GM08714 (cell line): ENCODE data around the gene FCGR1A.
A peak's percentile ranks its signal among the peaks of the same experiment; 100 is the strongest.
"Not testable (repeated sequence)": the region's sequence is repeated elsewhere in the genome, so short reads cannot be mapped to it uniquely, and the experiment has no call there.

Experiments used
- H3K4me3 ChIP-seq: fragments of 200-500 bp; sonication (Bioruptor generic); 2 replicates; pipeline ENCODE4 v1.5.1; 2014; ENCODE audit warnings: mild to moderate bottlenecking, low read length, inconsistent platforms

FCGR1A gene

GRCh38 chr1:149777084-149777483 is 5.4 kb upstream of the FCGR1A start:
- H3K4me3 ChIP-seq = not testable (repeated sequence)

GRCh38 chr1:149778313-149778712 is 4.2 kb upstream of the FCGR1A start:
- not testable (repeated sequence) for H3K4me3 ChIP-seq

GRCh38 chr1:149781413-149781984 is 995 bp upstream of the FCGR1A start:
- H3K4me3 ChIP-seq = not testable (repeated sequence)

- H3K4me3 ChIP-seq = not testable (repeated sequence)
Observed at GRCh38 chr1:149783289-149783688, 795 bp downstream of the FCGR1A start.

- H3K4me3 ChIP-seq = not testable (repeated sequence)
Observed at GRCh38 chr1:149783868-149784267, 1.4 kb downstream of the FCGR1A start.

GRCh38 chr1:149787688-149788451 is 5.4 kb downstream of the FCGR1A start:
- not testable (repeated sequence) for H3K4me3 ChIP-seq

- H3K4me3 ChIP-seq = peak overlapping the region; percentile 39; the same call in 1 of the 2 replicates
Observed at GRCh38 chr1:149792502-149792901, 10.0 kb downstream of the FCGR1A start.

- peak overlapping the region; percentile 39; the same call in 1 of the 2 replicates for H3K4me3 ChIP-seq
Observed at GRCh38 chr1:149792912-149793515, 10.5 kb downstream of the FCGR1A start.

- not testable (repeated sequence) for H3K4me3 ChIP-seq
Observed at GRCh38 chr1:149793885-149794284, 11.4 kb downstream of the FCGR1A start.

- H3K4me3 ChIP-seq = not testable (repeated sequence)
Observed at GRCh38 chr1:149801628-149802027, 19.1 kb downstream of the FCGR1A start.

- H3K4me3 ChIP-seq = not testable (repeated sequence)
Observed at GRCh38 chr1:149804417-149805080, 22.1 kb downstream of the FCGR1A start.

- peak overlapping the region; percentile 65; the same call in 1 of the 2 replicates for H3K4me3 ChIP-seq
Observed at GRCh38 chr1:149810697-149811405, 28.4 kb downstream of the FCGR1A start.

- H3K4me3 ChIP-seq = peak overlapping the region; percentile 57; the same call in 1 of the 2 replicates
Observed at GRCh38 chr1:149811514-149811889, 29.0 kb downstream of the FCGR1A start.

- H3K4me3 ChIP-seq = peak overlapping the region; percentile 62; the same call in 1 of the 2 replicates
Observed at GRCh38 chr1:149811890-149812829, 29.7 kb downstream of the FCGR1A start.

GRCh38 chr1:149812893-149813801 is 30.7 kb downstream of the FCGR1A start:
- H3K4me3 ChIP-seq = peak overlapping the region; percentile 68; the same call in 1 of the 2 replicates

- H3K4me3 ChIP-seq = not testable (repeated sequence)
Observed at GRCh38 chr1:149820387-149820786, 37.9 kb downstream of the FCGR1A start.

GRCh38 chr1:149826555-149826954 is 44.1 kb downstream of the FCGR1A start:
- not testable (repeated sequence) for H3K4me3 ChIP-seq

- H3K4me3 ChIP-seq = not testable (repeated sequence)
Observed at GRCh38 chr1:149831764-149832315, 49.3 kb downstream of the FCGR1A start.
